Left ventricle myocardium superior (tissue), 1 donor: ENCODE data around the gene BRF1. TPM values are rescaled to one million over a fixed set of nuclear protein-coding genes. Genes with fewer than 3 reads are reported as not detected.

Source experiments
- ATAC-seq: fragments of 200-7000 bp; cut with Tn5 transposase; one replicate; pipeline ENCODE4 v1.9.1; 2020; ENCODE audit warnings: mild to moderate bottlenecking, moderate library complexity
- DNase-seq: peaks from one replicate; pipeline ENCODE4 v3.0.0-alpha.2; 2020
- intact Hi-C: fragments of 100-400 bp; cut with micrococcal nuclease; formaldehyde crosslinking; loops from one replicate; pipeline ENCODE4 v1.11.0; 2022
- total RNA-seq: library from RNA; stranded (reverse); fragmentation: NEBNext Ultra II Directional; extraction: Animal tissue kit (Norgen Biotek cat#: 25700); gene quantifications from one replicate; pipeline ENCODE4 v1.2.1, GENCODE V29; 2021
- donor health status: DM: no; HTN: yes; CAD: no; lungs with severe emphysema.

Gene BRF1
- total RNA-seq, 1 donor from 2014 or later = 20.3 TPM

- ATAC-seq = peak; percentile 65
- intact Hi-C loops = no loop called here
- peak; percentile 79 for DNase-seq
These were observed 93.3 kb downstream of the BRF1 start for GRCh38 chr14:105207460-105207901.

GRCh38 chr14:105206873-105207272, 93.9 kb downstream of the BRF1 start:
- intact Hi-C loops = no loop called here
- ATAC-seq (no peak), DNase-seq (no peak)

GRCh38 chr14:105205673-105206208, 95.1 kb downstream of the BRF1 start:
- intact Hi-C loops = no loop called here
- DNase-seq = peak; percentile 73
- ATAC-seq = peak; percentile 50

- DNase-seq (no peak), ATAC-seq (no peak)
- intact Hi-C loops = loop anchor here (5.0 kb wide), 1 partner anchor 147 kb away; no protein-coding TSS in a partner anchor
These were observed 95.7 kb downstream of the BRF1 start for GRCh38 chr14:105204931-105205672.

- peak; percentile 80 for ATAC-seq
- intact Hi-C loops = loop anchor here (5.0 kb wide), 1 partner anchor 148 kb away; no protein-coding TSS in a partner anchor
- DNase-seq = peak; percentile 92
These were observed 96.4 kb downstream of the BRF1 start for GRCh38 chr14:105204206-105204930.

- DNase-seq (no peak), ATAC-seq (no peak)
- intact Hi-C loops = loop anchor here (5.0 kb wide), 1 partner anchor 149 kb away; no protein-coding TSS in a partner anchor
These were observed 97.1 kb downstream of the BRF1 start for GRCh38 chr14:105203701-105204100.

GRCh38 chr14:105203057-105203531, 97.7 kb downstream of the BRF1 start:
- peak; percentile 90 for DNase-seq

GRCh38 chr14:105201925-105202513, 98.8 kb downstream of the BRF1 start:
- ATAC-seq (no peak), DNase-seq (no peak)
- intact Hi-C loops = loop anchor here (5.0 kb wide), 1 partner anchor 150 kb away; no protein-coding TSS in a partner anchor

More at GRCh38 chr14:105203057-105203531, 97.7 kb downstream of the BRF1 start:
- ATAC-seq = peak; percentile 45
- intact Hi-C loops = loop anchor here (5.0 kb wide), 1 partner anchor 149 kb away; no protein-coding TSS in a partner anchor

- intact Hi-C loops = loop anchor here (5.0 kb wide), 1 partner anchor 151 kb away; no protein-coding TSS in a partner anchor
- ATAC-seq (no peak), DNase-seq (no peak)
These were observed 99.5 kb downstream of the BRF1 start for GRCh38 chr14:105201156-105201924.

- no peak for DNase-seq
- ATAC-seq = no peak
- intact Hi-C loops = loop anchor here (5.0 kb wide), 1 partner anchor 152 kb away; no protein-coding TSS in a partner anchor
These were observed 100.2 kb downstream of the BRF1 start for GRCh38 chr14:105200641-105201040.

- intact Hi-C loops = loop anchor here (5.0 kb wide), 1 partner anchor 152 kb away; no protein-coding TSS in a partner anchor
- no peak for DNase-seq
- no peak for ATAC-seq
These were observed 100.7 kb downstream of the BRF1 start for GRCh38 chr14:105200074-105200473.

- ATAC-seq (peak; percentile 6), DNase-seq (peak; percentile 57)
- intact Hi-C loops = no loop called here
These were observed 101.7 kb downstream of the BRF1 start for GRCh38 chr14:105199093-105199492.

- DNase-seq = no peak
- intact Hi-C loops = no loop called here
- no peak for ATAC-seq
These were observed 102.2 kb downstream of the BRF1 start for GRCh38 chr14:105198588-105198987.

GRCh38 chr14:105197211-105197641, 103.6 kb downstream of the BRF1 start:
- DNase-seq (peak; percentile 71), ATAC-seq (peak; percentile 47)
- intact Hi-C loops = no loop called here

- peak; percentile 67 for DNase-seq
- ATAC-seq = peak; percentile 52
- intact Hi-C loops = no loop called here
These were observed 104.4 kb downstream of the BRF1 start for GRCh38 chr14:105196265-105196960.

- ATAC-seq = no peak
- intact Hi-C loops = no loop called here
- DNase-seq = no peak
These were observed 105.1 kb downstream of the BRF1 start for GRCh38 chr14:105195522-105196264.

GRCh38 chr14:105195051-105195450, 105.8 kb downstream of the BRF1 start:
- DNase-seq (no peak), ATAC-seq (no peak)
- intact Hi-C loops = no loop called here
